ENCODE data around the gene ALDH1B1.

Gene ALDH1B1

DNA sequence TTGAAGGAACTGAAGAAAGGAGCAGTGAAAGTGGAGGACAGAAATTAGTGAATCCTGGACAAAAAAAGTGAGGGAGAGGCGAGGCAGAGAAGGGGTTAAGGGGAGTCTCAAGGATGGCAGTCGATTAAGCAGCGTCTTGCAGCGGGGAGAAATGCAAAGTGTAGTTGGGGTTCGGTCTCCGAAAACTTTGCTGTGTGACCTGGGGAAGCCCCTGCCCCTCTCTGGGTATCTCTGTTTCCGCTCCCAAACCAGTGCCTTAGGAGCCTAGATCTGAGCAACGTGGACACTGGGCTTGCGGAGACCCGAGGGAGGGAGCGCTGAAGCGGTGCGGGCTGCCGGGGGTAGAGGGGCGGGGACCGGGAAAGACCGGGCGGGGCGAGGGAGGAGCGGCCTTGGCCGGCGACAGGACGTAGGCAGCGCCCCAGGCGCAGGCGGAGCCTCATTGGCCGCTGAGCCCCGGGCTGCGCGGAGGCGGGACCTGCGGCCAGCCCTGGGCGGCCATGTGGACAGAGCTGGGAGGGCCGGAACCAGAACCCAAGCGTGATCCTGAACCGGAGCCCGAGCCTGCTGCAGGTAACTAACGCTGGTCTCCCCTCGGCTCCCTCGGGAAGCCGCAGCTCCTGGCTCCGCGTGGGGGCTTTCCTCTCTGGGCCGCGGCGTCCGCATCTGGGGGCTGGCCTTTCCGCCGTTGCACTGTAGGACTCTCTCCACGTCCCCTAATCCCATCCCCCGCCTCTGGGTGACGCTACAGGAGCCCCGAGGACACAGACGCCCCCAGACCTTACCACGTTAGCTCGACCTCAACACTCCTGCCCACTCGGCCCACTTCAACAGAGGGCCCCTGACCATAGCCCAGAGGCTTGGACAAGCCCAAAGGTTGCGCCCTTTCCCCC lies at the start of gene ALDH1B1:
Gene ALDH1B1 (plus strand): TSS at position 468 of the 893 bp plus-strand sequence. CDS start 3,047 bp downstream, outside the sequence.
- TF ChIP-seq POLR2AphosphoS5 (IDR thresholded peaks at IDR 0.05; ENCODE audit: borderline replicate concordance, low read depth, low read length) (peak; percentile 41; the same call in 1 of the 2 replicates), FOXP2 (optimal IDR thresholded peaks at IDR 0.05; ENCODE audit: control extremely low read depth, extremely low read length, insufficient read depth) (no peak)
- no peaks in the 10 kb centered on the region for H3K9me3 ChIP-seq (ENCODE audit: low read depth, low read length)

DNA sequence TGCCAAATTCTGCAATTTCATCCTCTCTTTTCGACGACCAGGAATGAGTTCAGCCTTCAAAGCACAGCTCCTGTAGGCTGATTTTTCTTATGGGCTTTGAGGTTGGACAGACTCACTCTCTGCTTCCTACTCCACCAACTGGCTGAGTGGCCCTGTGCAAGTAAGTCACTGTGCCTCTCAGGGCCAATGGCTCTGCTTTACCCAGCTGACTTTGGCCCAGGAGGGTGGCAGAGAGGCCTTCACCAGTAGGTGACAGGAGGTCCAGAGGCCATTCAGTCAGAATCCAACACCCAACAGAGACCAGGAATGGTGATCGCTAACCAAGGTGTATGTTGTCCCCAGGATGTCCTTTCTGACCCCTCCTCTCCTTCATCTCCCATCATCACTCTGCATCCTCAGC lies 49.5 kb upstream of the ALDH1B1 start:
- Histone ChIP-seq H3K27ac (no peak overlapping the region), H3K4me3 (no peak overlapping the region), H3K36me3 (ENCODE audit: insufficient read depth, low read length) (no peaks in the 10 kb centered on the region), H3K9ac (ENCODE audit: insufficient read length) (no peak overlapping the region), H3K9me3 (ENCODE audit: low read depth, low read length) (no peaks in the 10 kb centered on the region)
- TF ChIP-seq EZH2 (IDR thresholded peaks at IDR 0.05) (no peak), FOXP2 (optimal IDR thresholded peaks at IDR 0.05; ENCODE audit: control extremely low read depth, extremely low read length, insufficient read depth) (no peak), POLR2AphosphoS5 (IDR thresholded peaks at IDR 0.05; ENCODE audit: borderline replicate concordance, low read depth, low read length) (no peak)
- no peak for DNase-seq (ENCODE audit: low read depth, low spot score)

More for the DNA sequence above, at the start of gene ALDH1B1:
- no peak for DNase-seq (ENCODE audit: low read depth, low spot score)
- peak within 1 kb of the TSS; percentile 75 for H3K4me3 ChIP-seq
- no peak within 1 kb of the TSS for H3K27ac ChIP-seq
- no peaks in the 10 kb centered on the region; the same call in 1 of the 2 replicates for H3K36me3 ChIP-seq (ENCODE audit: insufficient read depth, low read length)
- H3K9ac ChIP-seq (ENCODE audit: insufficient read length) = peak within 1 kb of the TSS; percentile 56

GRCh38 chr9:38343552-38343951 lies 49.0 kb upstream of the ALDH1B1 start:
- Histone ChIP-seq H3K9ac (ENCODE audit: insufficient read length) (no peak overlapping the region), H3K9me3 (ENCODE audit: low read depth, low read length) (no peaks in the 10 kb centered on the region), H3K4me3 (no peak overlapping the region), H3K27ac (no peak overlapping the region), H3K36me3 (ENCODE audit: insufficient read depth, low read length) (no peaks in the 10 kb centered on the region)
- no peak for DNase-seq (ENCODE audit: low read depth, low spot score)
- TF ChIP-seq EZH2 (IDR thresholded peaks at IDR 0.05) = no peak
- no peak for TF ChIP-seq FOXP2 (optimal IDR thresholded peaks at IDR 0.05; ENCODE audit: control extremely low read depth, extremely low read length, insufficient read depth)
- TF ChIP-seq POLR2AphosphoS5 (IDR thresholded peaks at IDR 0.05; ENCODE audit: borderline replicate concordance, low read depth, low read length) = no peak

- H3K9me3 ChIP-seq (ENCODE audit: low read depth, low read length) = no peaks in the 10 kb centered on the region
- no peak for TF ChIP-seq FOXP2 (optimal IDR thresholded peaks at IDR 0.05; ENCODE audit: control extremely low read depth, extremely low read length, insufficient read depth)
- no peak for TF ChIP-seq POLR2AphosphoS5 (IDR thresholded peaks at IDR 0.05; ENCODE audit: borderline replicate concordance, low read depth, low read length)
- no peak for TF ChIP-seq EZH2 (IDR thresholded peaks at IDR 0.05)
- H3K4me3 ChIP-seq = no peak overlapping the region
- no peak overlapping the region for H3K9ac ChIP-seq (ENCODE audit: insufficient read length)
- no peak for DNase-seq (ENCODE audit: low read depth, low spot score)
- H3K27ac ChIP-seq = no peak overlapping the region
- H3K36me3 ChIP-seq (ENCODE audit: insufficient read depth, low read length) = no peaks in the 10 kb centered on the region
Observed at GRCh38 chr9:38344566-38345324, 47.8 kb upstream of the ALDH1B1 start.

DNA sequence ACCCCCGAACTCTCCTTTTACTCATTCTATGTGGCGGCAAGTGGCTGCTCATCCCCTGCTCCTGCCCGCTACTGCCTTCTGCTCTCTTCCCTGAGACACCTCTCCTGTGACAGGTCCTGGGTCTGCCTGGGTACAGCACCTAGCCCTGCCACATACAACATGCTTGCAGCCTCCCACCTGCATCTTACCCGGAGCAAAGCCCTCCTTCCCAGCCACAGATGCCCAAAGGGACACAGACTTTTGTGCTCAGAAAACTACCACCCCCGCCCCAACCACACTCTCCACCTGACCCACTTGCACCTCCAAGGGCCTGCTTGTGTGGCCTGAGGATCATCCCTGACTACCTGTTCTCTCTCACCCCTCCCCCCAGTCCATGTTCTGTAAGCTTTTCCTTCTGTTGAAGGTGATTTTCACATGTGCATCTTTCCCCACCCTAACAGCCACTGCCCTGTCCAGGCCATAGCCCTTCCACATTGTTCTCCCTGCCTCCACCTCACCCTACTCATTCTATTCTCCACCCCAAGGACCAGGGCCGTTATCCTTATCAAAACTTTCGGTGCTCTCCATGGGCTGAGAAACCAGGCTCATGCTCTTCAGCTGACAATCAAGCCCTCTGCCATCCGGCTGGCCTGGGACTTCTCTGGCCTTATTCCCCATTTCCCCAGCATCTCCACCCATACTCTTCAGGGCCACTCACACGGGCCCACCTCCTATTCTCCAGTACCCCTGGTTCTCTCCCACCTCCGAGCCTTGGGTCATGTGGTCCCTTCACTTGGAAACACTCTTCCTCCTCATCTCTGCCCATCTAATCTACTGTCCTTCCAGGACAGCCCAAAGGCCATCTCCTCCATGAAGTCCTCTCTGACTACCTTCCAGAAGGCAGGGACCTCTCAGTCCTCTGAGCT lies 46.4 kb upstream of the ALDH1B1 start:
- TF ChIP-seq EZH2 (IDR thresholded peaks at IDR 0.05) = no peak
- no peak for TF ChIP-seq POLR2AphosphoS5 (IDR thresholded peaks at IDR 0.05; ENCODE audit: borderline replicate concordance, low read depth, low read length)
- TF ChIP-seq FOXP2 (optimal IDR thresholded peaks at IDR 0.05; ENCODE audit: control extremely low read depth, extremely low read length, insufficient read depth) = no peak
- Histone ChIP-seq H3K4me3 (no peak overlapping the region), H3K36me3 (ENCODE audit: insufficient read depth, low read length) (no peaks in the 10 kb centered on the region), H3K9me3 (ENCODE audit: low read depth, low read length) (no peaks in the 10 kb centered on the region), H3K27ac (no peak overlapping the region), H3K9ac (ENCODE audit: insufficient read length) (no peak overlapping the region)
- no peak for DNase-seq (ENCODE audit: low read depth, low spot score)

GRCh38 chr9:38346811-38347210 lies 45.7 kb upstream of the ALDH1B1 start:
- TF ChIP-seq FOXP2 (optimal IDR thresholded peaks at IDR 0.05; ENCODE audit: control extremely low read depth, extremely low read length, insufficient read depth) (no peak), EZH2 (IDR thresholded peaks at IDR 0.05) (no peak), POLR2AphosphoS5 (IDR thresholded peaks at IDR 0.05; ENCODE audit: borderline replicate concordance, low read depth, low read length) (no peak)
- no peak overlapping the region for H3K4me3 ChIP-seq
- H3K36me3 ChIP-seq (ENCODE audit: insufficient read depth, low read length) = no peaks in the 10 kb centered on the region
- DNase-seq (ENCODE audit: low read depth, low spot score) = no peak
- H3K9me3 ChIP-seq (ENCODE audit: low read depth, low read length) = no peaks in the 10 kb centered on the region
- no peak overlapping the region for H3K27ac ChIP-seq
- peak overlapping the region; percentile 32 for H3K9ac ChIP-seq (ENCODE audit: insufficient read length)

DNA sequence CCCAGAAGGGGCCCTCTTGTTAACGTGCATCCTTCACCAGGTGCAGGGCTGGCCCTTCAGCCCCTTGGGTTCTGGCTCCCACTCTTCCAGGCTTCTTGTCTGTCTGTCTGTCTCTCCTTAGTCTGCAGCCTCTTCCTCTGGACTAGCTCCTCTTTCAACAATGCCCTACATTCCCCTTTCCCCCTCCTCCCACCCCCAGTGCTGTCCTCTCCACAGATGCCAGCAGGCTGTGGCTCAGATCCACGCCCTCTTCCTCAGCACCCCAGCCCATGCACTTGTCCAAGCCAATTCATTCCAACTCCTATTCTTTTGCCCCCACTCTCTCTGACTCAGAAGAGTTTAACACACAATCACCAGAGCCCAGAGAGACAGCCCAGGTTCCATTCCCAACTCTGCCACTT lies 45.2 kb upstream of the ALDH1B1 start:
- Histone ChIP-seq H3K4me3 (no peak overlapping the region), H3K9me3 (ENCODE audit: low read depth, low read length) (no peaks in the 10 kb centered on the region), H3K9ac (ENCODE audit: insufficient read length) (peak overlapping the region; percentile 32), H3K27ac (no peak overlapping the region), H3K36me3 (ENCODE audit: insufficient read depth, low read length) (no peaks in the 10 kb centered on the region)
- TF ChIP-seq EZH2 (IDR thresholded peaks at IDR 0.05) (no peak), POLR2AphosphoS5 (IDR thresholded peaks at IDR 0.05; ENCODE audit: borderline replicate concordance, low read depth, low read length) (no peak), FOXP2 (optimal IDR thresholded peaks at IDR 0.05; ENCODE audit: control extremely low read depth, extremely low read length, insufficient read depth) (no peak)
- DNase-seq (ENCODE audit: low read depth, low spot score) = no peak

Measured in SK-N-MC (cell line).